GM19351 (cell line): ENCODE measurements around the gene OSBPL10.

Experiments used
- ATAC-seq: cut with Tn5 transposase; IDR thresholded peaks from one replicate; pipeline ENCODE4 v1.9.1; 2021; ENCODE audit warnings: mild to moderate bottlenecking, moderate library complexity; ENCODE audit not compliant: unreplicated experiment

Gene OSBPL10

DNA sequence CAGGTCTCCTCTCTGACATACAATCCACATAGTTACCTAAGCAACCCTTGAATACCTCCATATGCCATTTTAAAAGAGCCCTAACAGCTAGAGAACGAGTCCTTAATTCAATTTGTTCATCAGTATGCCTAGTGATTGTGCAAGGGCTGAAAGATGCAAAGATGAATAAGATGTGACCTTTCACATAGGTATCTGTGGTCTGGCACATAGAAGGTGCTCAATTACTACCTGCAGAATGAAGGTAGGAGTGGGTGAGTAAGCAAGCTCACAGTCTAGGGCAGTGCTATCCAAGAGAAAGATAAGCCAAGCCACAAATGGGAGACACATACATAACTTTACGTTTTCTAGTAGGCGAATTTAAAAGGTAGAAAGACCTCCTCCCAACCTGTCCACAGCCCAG is 157.9 kb downstream of the OSBPL10 start:
- no peak for ATAC-seq

DNA sequence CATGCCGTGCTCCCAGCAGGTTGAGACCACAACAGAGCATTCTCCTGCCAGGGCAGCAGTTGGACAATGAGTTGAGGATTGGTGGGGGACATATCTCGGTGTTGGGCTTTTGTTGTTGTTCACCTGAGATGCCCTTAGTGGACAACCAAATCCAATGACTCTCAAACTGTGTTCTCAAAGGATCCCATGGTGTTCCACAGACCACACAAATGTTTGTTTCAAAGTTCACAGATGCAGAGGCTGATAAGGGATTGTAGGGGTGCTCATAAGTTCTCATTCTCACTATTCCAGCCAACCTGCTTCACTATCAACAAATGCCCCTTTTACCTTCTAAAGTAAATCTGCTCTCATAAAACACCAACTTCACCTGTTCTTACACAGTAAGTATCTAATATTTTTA is 159.9 kb downstream of the OSBPL10 start:
- no peak for ATAC-seq

DNA sequence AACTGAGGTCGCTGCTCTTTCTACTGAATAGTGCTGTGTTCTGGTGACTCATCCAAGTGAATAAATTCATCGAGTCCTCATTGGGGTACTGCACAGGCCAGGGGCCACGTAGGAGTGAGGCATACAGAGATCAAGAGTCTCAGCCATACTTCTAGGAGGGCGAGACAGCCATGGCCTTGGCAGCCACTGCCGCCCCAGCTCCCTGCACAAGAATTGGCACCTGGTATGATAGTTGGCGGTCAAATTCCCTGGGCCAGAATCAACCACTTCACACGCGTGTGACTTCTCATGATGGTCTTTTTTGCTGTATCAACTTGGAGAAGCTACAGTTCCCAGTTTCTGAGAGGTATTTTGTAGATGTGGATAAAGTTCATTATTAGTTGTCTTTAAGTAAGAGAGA is 161.6 kb downstream of the OSBPL10 start:
- ATAC-seq, result no peak

DNA sequence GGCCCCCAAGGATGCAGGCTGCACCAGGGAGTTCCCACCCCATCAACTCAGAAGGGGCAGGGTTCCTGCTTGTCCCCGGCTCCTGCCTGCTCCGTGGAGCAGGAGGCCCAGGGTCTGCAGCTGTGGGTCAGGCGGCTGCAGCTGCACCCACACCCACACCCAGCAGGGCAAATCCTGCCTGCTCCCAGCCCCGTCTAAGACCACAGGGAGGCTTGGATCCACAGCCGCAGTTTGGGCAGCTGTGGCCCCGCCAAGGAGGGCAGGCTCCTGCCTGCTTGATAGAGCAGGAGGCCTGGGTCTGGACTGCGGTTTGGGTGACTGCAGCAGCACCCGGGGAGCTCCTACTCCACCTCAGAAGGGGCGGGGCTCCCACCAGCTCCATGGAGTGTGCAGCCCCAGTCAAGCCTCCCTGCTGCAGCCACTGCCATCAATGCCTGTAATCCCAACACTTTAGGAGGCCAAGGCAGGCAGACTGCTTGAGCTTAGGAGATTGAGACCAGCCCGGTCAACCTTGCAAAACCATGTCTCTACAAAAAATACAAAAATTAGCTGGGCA is 163.6 kb downstream of the OSBPL10 start:
- no peak for ATAC-seq

DNA sequence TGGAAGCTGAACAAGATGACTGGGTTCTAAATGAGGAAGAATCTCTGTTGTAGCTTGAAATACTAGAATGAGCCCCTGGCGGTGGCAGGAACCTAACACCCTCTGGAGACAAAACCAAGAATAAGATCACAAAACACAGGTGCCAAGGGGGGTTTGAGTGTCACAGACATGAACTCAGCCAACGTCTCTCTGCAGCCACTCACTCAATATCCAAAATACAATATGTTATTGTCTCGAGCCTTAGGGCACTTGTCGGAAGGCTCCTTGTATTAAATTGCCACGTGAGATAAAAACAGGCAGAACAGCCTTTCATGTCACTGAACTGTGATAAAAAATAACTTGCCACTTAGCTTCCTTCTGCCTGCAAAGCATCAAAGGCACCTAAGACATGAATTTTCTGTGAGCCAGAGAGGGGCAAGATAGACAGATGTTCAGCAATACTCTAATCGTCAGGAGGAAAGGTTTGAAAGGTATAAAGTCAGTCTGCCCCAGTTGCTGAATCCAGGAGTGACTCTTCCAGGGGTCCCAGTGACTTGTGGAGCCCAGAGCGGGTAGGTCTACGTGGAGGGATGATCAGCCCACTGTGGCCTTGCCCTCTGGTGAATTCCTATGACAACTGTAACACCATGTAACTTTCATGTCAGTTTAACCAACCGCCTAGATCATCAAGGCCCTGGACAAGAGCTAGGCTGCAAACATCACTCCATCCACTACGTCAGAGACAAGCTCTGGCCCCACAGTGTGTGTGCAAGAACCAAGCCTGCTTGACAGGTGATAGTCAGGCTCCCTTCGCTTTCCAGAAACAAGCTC is 165.2 kb downstream of the OSBPL10 start:
- no peak for ATAC-seq

DNA sequence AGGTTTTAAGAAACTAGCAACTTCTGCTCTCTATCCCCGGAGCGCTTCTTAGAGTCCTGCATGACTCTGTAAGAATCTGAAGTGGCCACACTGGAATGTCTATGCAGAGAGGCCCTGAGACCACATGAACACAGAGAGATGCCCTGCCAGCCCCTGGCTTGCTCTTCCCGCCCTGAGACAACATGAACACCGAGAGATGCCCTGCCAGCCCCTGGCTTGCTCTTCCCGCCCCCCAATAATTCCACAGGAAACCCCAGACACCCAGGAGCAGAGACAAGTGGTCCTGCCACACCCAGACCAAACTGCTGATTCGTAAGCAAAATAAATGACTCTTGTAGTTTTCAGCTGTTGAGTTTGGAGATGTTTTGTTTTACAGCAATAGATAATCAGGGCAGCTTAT is 166.1 kb downstream of the OSBPL10 start:
- ATAC-seq, result no peak

DNA sequence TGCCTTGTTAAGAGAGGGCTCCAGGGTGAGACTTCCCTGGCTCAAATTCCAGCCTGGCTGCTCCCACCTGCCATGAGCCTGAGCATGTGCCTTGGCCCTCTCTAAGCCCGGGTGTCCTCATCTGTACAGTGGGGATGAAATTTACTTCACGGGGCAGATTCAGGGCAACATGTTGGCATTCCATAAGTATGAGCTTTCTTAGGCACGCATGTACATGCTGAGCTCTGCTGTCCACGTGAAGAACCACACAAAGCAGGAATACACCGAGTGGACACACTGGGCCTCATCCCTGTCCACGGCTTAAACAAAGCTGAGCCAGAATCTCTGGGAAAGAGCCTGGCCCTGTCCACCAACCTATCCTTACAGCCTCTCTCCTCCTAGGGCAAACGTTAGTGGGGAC is 167.4 kb downstream of the OSBPL10 start:
- ATAC-seq, result no peak

DNA sequence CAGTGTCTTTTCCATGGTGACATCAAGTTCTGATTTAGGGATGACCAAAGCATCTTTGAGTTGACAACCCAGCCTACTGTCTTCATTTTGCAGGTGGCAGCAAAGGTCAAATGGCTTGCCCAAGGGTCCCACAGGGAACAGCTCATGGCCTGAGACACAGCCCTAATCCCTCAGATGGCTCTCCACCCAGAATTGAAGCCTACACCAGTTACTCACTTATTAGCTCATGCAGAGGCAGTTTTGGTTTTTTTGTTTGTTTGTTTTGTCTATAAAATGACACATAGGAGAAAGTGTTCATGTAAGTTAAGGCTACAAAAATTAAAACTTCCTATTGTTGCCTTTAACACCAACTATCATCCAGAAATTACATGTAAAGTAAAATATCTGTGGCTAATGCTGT is 167.9 kb downstream of the OSBPL10 start:
- no peak for ATAC-seq

DNA sequence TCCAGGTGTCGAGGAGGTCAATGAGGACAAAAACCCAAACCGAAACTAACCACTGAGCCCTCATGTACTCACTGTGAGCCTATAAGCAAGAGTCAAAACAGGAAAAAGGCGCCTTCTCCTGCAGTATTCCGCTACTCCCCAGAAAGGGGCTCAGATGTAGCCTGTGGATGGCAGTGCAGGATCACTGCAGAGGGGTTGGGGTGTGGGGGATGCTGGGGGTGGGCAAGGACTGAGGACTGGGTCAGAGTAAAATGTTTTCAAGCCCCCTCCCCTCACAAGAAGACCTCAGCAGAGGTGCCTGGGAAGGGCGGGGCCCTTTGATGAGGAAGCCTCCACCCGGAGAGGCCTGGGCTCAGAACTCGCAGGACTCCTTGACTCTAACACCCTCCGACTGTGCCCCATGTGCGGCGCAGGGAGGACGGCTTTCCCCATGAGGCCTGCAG is 170.1 kb downstream of the OSBPL10 start:
- ATAC-seq, result no peak

DNA sequence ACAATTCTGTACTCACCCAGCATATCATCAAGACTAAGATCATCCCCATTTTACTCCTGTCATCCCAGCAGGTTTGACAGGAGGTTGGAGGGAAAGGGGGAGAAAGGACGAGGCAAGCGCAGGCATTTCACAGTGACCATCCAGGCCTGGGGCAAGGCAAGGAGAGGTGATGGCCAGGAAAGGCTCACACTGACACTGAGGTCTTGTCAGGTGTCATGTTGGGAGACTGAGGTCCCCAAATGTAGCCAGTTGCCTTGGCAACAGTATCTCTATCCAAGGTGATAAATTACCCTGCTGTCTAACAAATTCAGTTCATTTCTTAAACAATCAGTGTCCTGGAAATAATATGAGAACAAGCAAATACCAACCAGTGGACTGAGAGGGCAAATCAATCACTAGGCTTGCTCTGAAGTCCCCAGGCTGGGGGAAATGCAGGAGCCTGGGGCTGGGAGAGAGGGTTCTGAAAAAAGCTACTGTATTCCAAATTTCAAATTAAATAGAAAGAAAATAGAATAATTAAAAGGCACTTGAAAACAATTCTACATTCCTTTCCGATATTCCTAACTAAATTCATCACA is 172.8 kb downstream of the OSBPL10 start:
- ATAC-seq, result no peak

DNA sequence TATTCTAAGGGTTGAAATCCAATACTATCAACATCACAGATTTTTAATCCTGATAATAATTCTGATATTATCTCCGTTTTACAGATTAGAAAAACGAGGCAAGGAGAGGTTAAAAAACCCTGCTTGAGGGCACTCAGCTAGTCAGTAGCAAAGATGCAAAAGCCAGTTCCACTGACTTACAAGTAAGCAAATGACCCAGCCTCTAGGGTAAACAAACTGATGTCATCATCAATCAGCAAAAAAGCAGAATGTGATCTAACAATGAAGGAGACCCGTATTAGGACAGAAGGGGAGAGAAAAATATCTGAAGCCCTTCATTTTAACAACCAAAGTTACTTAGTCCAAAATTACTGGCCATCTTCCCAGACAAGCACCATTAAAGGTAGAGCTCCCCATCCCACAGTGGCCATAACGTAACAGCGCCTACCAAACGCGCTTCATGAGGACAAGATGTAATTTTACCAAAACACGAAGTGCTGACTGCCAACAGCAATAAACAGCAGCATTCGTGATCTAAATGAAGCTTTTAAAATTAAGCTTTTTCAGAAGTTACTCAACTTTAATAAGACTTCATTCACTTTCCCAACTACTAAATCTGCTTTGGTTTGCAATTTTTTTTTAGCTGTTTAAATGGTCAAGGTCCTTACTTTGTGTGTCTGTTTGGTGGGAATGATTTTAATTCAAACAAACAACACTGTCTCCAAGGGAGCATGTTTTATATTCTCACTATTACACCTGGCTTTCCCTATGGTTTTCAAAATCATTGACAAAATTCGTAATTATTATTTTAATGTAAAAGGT is 176.6 kb downstream of the OSBPL10 start:
- ATAC-seq, result no peak

DNA sequence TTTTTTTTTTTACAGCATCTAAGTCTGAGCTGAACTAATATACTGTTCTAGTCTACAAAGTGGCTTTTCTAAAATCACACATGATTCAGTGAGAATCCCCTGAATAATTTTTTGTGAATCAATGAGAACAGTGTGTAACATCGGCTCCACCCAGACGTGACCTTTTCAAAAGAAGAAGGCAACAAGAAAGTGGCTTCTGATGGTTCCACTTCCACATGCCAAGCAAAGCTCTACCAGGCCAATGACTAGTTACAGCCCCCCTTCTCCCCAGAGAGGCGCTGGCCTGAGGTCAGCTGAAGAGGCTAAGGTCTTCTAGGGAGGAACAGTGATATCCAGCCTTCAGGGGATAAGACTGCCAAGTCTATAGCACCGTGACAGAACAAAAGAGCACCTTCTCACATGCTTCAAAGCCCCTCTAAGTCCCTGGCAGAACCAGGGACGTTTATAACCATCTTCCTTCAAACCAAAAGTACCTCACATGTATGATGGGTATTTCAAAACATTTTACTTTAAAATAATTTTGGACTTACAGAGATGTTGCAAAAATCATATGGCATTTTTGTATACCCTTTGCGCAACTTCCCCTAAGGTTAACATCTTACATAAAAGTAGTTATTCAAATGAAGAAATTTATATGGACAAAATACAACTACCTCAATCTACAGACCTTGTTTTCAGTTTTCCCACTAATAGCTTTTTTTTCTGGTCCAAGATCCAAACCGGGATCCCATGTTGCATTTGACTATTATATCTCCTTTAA is 177.9 kb downstream of the OSBPL10 start:
- no peak for ATAC-seq

DNA sequence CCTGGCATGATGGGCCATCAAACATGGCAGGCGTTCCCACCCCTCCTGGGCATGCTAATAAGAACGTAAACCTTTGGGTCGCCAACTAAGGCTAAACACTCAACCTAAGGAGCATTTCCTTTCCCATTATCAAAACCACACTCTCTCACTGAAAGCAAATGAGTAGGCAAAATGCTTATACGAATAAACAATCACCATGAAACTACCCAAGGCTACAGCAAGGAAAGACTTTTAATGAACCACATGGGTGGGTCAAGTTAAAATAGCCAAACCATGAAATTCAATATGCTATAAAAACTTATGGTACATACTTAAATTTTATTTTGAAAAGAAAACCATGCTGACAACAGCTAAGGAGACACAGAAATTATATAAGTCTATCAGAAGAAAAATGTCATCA is 180.6 kb downstream of the OSBPL10 start:
- no peak for ATAC-seq

DNA sequence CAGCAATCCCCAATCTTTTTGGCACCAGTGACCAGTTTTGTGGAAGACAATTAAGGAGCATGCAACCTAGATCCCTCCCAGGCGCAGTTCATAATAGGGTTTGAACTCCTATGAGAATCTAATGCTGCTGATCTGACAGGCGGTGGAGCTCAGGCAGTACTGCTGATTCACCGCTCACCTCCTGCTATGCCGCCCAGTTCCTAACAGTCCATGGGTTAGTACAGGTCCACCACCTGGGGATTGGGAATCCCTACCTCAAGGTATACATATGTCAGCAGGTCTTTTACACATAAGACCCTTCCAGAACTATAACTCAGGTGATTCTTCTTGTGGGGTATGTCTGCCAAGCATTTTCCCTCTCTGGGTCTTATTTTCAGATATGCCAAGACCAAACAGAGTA is 182.2 kb downstream of the OSBPL10 start:
- no peak for ATAC-seq

DNA sequence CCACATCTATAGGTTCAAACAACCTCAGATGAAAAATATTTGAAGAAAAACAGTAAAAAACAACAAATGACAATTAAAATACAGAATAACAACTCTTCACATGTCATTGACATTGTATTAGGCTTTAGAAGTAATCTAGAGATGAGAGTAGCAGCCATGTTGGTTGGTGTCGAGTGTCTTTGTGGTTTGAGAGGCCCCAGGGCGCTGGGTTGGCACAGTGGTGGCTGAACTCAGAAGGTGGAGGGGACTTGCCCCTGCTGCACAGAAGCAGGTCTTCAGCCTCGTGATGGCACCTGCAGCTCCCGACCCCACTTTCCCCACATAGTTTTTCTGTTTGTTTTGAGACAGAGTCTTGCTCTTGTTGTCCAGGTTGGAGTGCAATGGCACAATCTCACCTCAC is 187.2 kb downstream of the OSBPL10 start:
- no peak for ATAC-seq

DNA sequence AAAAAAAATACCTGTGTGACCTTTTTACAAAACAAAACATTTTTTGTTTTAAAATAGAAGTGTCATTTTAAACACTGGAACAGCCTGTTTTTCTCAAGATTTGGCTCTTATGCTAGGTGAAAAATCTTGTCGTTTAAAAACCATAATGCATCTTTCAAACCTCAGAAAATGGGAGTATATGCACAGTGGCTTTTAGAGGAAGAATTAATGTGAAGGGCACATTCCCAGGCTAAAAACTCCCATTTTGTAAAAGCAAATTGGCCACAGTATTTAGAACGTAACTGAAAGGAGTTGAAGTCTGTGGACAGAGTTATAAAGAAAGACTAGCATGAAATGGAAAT is 190.0 kb downstream of the OSBPL10 start:
- ATAC-seq, result no peak

DNA sequence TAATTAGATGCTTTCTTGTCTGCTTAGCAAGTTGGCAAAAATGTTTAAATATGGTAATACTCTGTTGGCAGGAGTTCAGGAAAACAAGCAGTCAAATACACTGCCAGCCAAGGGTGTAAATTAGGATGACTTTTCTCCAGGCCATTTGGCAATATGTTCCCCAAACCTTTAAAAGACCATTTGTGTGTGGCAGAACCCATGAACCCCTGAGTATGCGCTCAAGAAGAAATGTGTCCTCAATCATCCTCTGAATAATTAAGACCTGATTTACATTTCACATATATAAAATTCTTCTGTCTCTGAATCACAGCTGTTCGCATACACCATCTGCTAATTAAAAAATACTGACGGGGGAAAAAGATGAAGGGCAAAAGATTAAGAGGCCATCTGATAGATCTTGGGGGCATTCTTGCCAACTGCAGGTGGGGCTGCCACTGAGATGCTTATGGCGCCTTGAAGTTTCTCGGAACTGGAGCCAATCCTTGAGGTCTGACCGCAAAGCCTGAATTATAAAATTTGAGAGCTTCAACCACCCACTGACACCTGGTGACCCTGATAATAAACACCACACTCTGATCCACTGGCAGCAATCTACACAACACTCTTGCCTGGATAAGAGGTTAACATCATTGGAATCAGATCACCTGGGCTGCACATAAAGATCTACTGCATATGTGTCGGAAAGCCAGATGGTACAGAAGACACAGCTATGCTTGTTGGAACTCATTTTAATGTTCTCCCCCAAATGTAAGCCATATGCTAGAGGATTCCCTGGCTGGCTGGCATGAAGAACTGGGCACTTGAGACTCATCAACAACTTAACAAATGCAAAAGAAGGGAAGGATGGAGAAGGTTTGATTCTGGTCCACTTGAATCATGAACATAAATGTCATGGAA is 190.6 kb downstream of the OSBPL10 start:
- no peak for ATAC-seq

DNA sequence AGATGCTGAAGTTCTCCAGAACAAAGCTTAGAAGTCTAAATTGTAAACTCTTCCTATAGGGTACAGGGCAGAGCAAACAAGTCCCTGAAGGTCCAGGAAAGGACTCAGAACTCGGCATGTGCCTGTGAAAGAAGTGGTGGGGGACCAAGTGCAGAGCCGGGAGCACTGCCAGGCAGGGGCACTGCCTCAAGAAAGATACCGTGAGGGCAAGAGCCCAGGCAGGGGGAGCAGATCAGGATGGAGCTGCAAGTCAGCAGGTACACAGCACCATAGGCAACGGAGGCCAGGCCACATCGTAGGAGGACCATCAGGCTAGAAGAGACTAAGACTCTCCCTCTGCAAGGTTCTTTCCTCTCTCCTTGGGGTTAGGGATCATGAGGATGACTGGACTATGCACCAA is 191.6 kb downstream of the OSBPL10 start:
- ATAC-seq, result no peak

DNA sequence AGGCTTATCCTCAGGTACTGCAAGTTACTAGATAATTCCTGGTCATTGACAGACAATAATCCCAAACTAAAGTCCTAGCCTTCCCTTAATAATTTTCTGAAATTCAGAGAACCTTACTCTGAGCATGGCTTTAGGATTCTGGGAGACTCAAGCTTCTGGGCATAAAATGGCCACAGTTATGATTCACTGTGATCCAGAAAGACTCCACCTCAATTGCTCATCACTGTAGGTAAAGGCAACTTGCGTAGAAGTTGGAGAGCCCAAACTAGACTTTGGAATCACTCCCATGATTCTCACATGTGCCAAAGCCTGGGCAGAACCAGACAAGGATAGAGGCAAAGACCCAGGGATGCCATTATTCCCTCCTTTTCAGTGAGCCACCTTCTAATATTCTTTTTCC is 195.3 kb downstream of the OSBPL10 start:
- no peak for ATAC-seq

DNA sequence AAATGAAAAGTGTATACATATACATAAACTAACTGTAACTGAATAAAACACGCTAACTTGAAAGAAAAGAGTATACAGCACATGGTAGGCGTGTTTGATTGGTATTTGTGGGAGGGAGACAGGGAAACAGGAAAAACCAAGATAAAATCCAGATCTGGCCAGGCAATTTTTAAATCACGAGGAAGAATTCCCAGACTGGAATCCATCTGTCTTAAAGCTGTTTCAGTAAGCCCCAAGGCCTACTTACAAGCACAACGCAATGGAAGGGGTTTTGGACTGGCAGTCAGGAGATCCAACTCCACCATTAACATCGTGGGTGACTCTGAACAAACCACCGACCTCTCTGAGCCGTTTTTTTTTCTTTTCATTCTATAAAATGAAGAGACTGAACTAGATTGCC is 195.8 kb downstream of the OSBPL10 start:
- no peak for ATAC-seq
